Measurements from ENCODE around the gene PSMD6. TPM values are rescaled to one million over a fixed set of nuclear protein-coding genes. Genes with fewer than 3 reads are reported as not detected.

Gene PSMD6
- total RNA-seq, 2 donors from 2014 or later: 50.3 to 75.8 TPM

DNA sequence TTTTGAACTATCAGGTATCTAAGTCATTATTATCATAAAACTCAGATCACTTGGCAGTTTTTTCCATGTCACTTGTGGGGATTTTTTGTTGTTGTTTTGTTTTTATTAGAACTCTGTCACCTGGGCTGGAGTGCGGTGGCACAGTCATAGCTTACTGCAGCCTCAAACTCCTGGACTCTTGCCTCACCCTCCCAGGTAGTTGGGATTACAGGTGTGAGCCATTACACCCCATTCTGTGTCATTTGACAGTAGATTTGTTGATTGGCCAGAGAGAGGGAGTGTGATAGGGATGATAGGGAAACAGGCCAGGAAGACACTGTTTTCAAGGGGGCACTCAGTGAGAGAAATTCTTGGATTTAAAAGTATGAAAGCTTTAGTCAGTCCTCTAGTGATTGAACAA lies 56.4 kb downstream of the PSMD6 start:
- intact Hi-C loops (cut with DNase I): no loop called here
- H3K4me3 ChIP-seq: no peak overlapping the region

GRCh38 chr3:63966007-63966406 lies 57.3 kb downstream of the PSMD6 start:
- DNase-seq: no peak
- H3K36me3 ChIP-seq: no peaks in the 10 kb centered on the region
- peaks cover 19% of the 10 kb centered on the region for H3K4me1 ChIP-seq
- no peak overlapping the region for H3K27ac ChIP-seq
- peak overlapping the region in 1 of 2 donors; percentile 21 for H3K9ac ChIP-seq (ENCODE audit: low read depth in 2 of 2, low read length in 2 of 2)
- no peaks in the 10 kb centered on the region for H3K9me3 ChIP-seq
- no peaks in the 10 kb centered on the region for H3K27me3 ChIP-seq
- intact Hi-C loops (cut with DNase I): no loop called here
- no peak for TF ChIP-seq CTCF (IDR thresholded peaks at IDR 0.05)
- H3K4me3 ChIP-seq: no peak overlapping the region

More for the DNA sequence above, 56.4 kb downstream of the PSMD6 start:
- TF ChIP-seq CTCF (IDR thresholded peaks at IDR 0.05): no peak
- peak overlapping the region in 1 of 2 donors; percentile 3 for H3K9ac ChIP-seq (ENCODE audit: low read depth in 2 of 2, low read length in 2 of 2)
- H3K27ac ChIP-seq: peak overlapping the region; percentile 88
- no peaks in the 10 kb centered on the region for H3K9me3 ChIP-seq
- peak; percentile 39 for DNase-seq
- peaks cover 21% of the 10 kb centered on the region for H3K4me1 ChIP-seq
- H3K36me3 ChIP-seq: no peaks in the 10 kb centered on the region
- H3K27me3 ChIP-seq: no peaks in the 10 kb centered on the region

- no peaks in the 10 kb centered on the region for H3K36me3 ChIP-seq
- H3K9me3 ChIP-seq: no peaks in the 10 kb centered on the region
- peaks cover 9% of the 10 kb centered on the region for H3K4me1 ChIP-seq
- H3K9ac ChIP-seq (ENCODE audit: low read depth in 2 of 2, low read length in 2 of 2): peak overlapping the region in 1 of 2 donors; percentile 43
- TF ChIP-seq CTCF (IDR thresholded peaks at IDR 0.05): no peak
- peak; percentile 30 for DNase-seq
- H3K27ac ChIP-seq: peak overlapping the region; percentile 49
- H3K4me3 ChIP-seq: no peak overlapping the region
- no peaks in the 10 kb centered on the region for H3K27me3 ChIP-seq
- intact Hi-C loops (cut with DNase I): no loop called here
Measured at GRCh38 chr3:63964681-63965485, 58.4 kb downstream of the PSMD6 start.

DNA sequence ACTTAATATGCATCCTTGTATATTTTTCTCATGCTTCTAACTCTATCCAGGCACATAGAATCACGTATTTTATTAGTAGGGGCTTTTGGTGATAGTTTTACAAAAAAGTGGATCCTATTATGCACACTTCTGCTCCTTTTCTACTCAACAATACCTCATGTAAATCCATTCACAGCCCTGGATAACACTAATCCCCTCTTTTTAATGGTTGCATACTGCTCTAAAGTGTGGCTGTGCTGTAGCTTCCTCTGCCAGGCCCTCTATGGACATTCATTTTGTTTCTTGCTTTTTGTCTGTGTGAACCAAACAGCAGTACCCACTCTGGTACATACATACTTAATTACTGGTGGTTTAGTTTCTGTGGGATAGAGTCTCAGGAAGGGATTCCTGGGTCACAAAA lies 59.8 kb downstream of the PSMD6 start:
- no peak for DNase-seq
- H3K9me3 ChIP-seq: no peaks in the 10 kb centered on the region
- no peak overlapping the region for H3K9ac ChIP-seq (ENCODE audit: low read depth in 2 of 2, low read length in 2 of 2)
- no peak overlapping the region for H3K27ac ChIP-seq
- intact Hi-C loops (cut with DNase I): no loop called here
- no peak overlapping the region for H3K4me3 ChIP-seq
- H3K4me1 ChIP-seq: peaks cover 9% of the 10 kb centered on the region
- TF ChIP-seq CTCF (IDR thresholded peaks at IDR 0.05): no peak
- H3K27me3 ChIP-seq: no peaks in the 10 kb centered on the region
- no peaks in the 10 kb centered on the region for H3K36me3 ChIP-seq

DNA sequence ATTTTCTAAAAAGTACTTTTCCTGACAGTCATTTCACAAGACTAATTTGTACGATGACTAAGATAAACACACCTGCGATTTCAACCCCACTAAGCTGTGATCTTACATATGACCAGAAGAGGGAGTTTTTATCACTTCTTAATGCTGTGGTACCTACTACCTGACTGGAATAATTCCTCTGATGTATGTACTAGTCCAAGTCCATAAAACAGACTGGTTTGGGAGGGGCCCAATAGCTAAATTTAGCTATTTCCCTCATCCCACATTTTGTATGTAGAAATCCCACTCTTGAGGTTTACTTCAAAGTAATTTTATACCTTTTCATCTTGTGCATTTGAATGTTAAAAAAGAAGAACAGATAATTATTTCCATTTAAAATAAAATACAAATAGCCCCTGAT lies 61.4 kb downstream of the PSMD6 start:
- H3K4me1 ChIP-seq: peaks cover 4% of the 10 kb centered on the region
- no peaks in the 10 kb centered on the region for H3K27me3 ChIP-seq
- H3K9me3 ChIP-seq: no peaks in the 10 kb centered on the region
- intact Hi-C loops (cut with DNase I): loop anchor here (2.0 kb wide), 1 partner anchor 33 kb away; no protein-coding TSS in a partner anchor
- H3K36me3 ChIP-seq: no peaks in the 10 kb centered on the region
- H3K9ac ChIP-seq (ENCODE audit: low read depth in 2 of 2, low read length in 2 of 2): no peak overlapping the region
- no peak for DNase-seq
- no peak overlapping the region for H3K27ac ChIP-seq
- TF ChIP-seq CTCF (IDR thresholded peaks at IDR 0.05): peak; percentile 56
- no peak overlapping the region for H3K4me3 ChIP-seq

Other genes starting within 250 kb of the PSMD6 start
- gene C3orf49, start 204.2 kb downstream of the PSMD6 start, total RNA-seq: not detected
- gene THOC7, start 159.7 kb downstream of the PSMD6 start, total RNA-seq: 10 to 100 TPM; 61.9 to 76.6 TPM
- gene ATXN7, start 159.6 kb downstream of the PSMD6 start, total RNA-seq: 10 to 100 TPM; 22.9 to 31.6 TPM
- not detected for gene SCAANT1, start 111.1 kb downstream of the PSMD6 start, total RNA-seq
- gene PRICKLE2, start 202.0 kb upstream of the PSMD6 start, total RNA-seq: 1 to 10 TPM; 4.4 to 7.6 TPM